Liver (tissue), 2 donors: Measurements from ENCODE around the gene ITFG1.

Experiments used
- CTCF ChIP-seq: fragments of 150-350 bp; IDR thresholded peaks from 2 replicates; pipeline ENCODE4 v1.5.1; 2017; ENCODE audit warnings: improper control_type of control experiment, low read depth, low read length; ENCODE audit not compliant: missing input control
- FOXA1 ChIP-seq: IDR thresholded peaks from 2 replicates; pipeline ENCODE4 v1.6.1; 2016; ENCODE audit warnings: antibody characterized with exemption
- REST ChIP-seq: IDR thresholded peaks from 2 replicates; pipeline ENCODE4 v1.6.1; 2016; ENCODE audit warnings: antibody characterized with exemption, mild to moderate bottlenecking
- donor health status: healthy.

- TF ChIP-seq CTCF (no peak), REST (no peak), FOXA1 (no peak)
Observed at GRCh38 chr16:47463771-47464624, 3.1 kb upstream of the ITFG1 start.
